GM12878 (cell line): ENCODE results near the gene PDGFB. TPM values are rescaled to one million over a fixed set of nuclear protein-coding genes. Genes with fewer than 3 reads are reported as not detected.

ENCODE experiments used
- ATAC-seq: fragments of 200-7000 bp; cut with Tn5 transposase; 3 replicates; pipeline ENCODE4 v1.9.1; 2020; ENCODE audit warnings: mild to moderate bottlenecking, moderate library complexity
- BruUV-seq: library from RNA; stranded (reverse); fragments of 400-500 nt; replicated peaks from 2 replicates; lab custom pipeline; 2021; lab: Mats Ljungman, UMichigan
- CTCF ChIA-PET: fragments of 300-600 bp; sonication (Branson Sonifier 250); formaldehyde crosslinking; extraction: SDS; loops from one replicate; lab custom pipeline; 2021; ENCODE audit warnings: inconsistent platforms; lab: Yijun Ruan, JAX
- POLR2A ChIA-PET: fragments of 350-600 bp; formaldehyde crosslinking; extraction: SDS; loops from one replicate; lab custom pipeline; 2021; ENCODE audit warnings: inconsistent platforms; lab: Charles Lee
- RAD21 ChIA-PET: fragments of 300-600 bp; sonication (Branson Sonifier 250); formaldehyde crosslinking; loops from one replicate; lab custom pipeline; 2023; ENCODE audit warnings: antibody characterized with exemption; ENCODE audit not compliant: unreplicated experiment; lab: Charles Lee
- SMC1A ChIA-PET: fragments of 300-600 bp; sonication (Branson Sonifier 250); formaldehyde crosslinking; loops from one replicate; lab custom pipeline; 2023; ENCODE audit not compliant: unreplicated experiment, uncharacterized antibody; lab: Charles Lee
- DNase-seq: peaks from one replicate; pipeline ENCODE4 v3.0.0-alpha.2; 2011; ENCODE audit warnings: low read depth, low spot score
- FAIRE-seq: peaks from 3 replicates; lab custom pipeline; 2011; peaks lifted over from hg19 to GRCh38; lab: Jason Lieb, UNC
- H2AFZ ChIP-seq: 2 replicates; pipeline ENCODE4 v1.6.0; 2011; ENCODE audit warnings: low read depth, low read length, control low read depth; ENCODE audit not compliant: control insufficient read depth
- H3K27ac ChIP-seq: 2 replicates; pipeline ENCODE4 v1.5.1; 2011; ENCODE audit warnings: control low read depth; ENCODE audit not compliant: control insufficient read depth, insufficient read depth
- H3K27me3 ChIP-seq, 2 experiments: replicated peaks in 1 of 2; 2 replicates each; pipeline versions ENCODE4 v1.6.0 to v1.6.1; 2011; ENCODE audit warnings: low read length in 1 of 2; ENCODE audit not compliant: control insufficient read depth in 2 of 2, insufficient read depth in 2 of 2
- H3K36me3 ChIP-seq, 2 experiments: 2 replicates each; pipeline ENCODE4 v1.5.1; 2011; ENCODE audit warnings: low read length in 1 of 2; ENCODE audit not compliant: control insufficient read depth in 2 of 2, insufficient read depth in 2 of 2
- H3K4me1 ChIP-seq: 2 replicates; pipeline ENCODE4 v1.6.1; 2011; ENCODE audit warnings: mild to moderate bottlenecking, low read length, moderate library complexity, mixed read lengths; ENCODE audit not compliant: control insufficient read depth, insufficient read depth
- H3K4me2 ChIP-seq: 2 replicates; pipeline ENCODE4 v1.6.0; 2011; ENCODE audit warnings: control low read depth; ENCODE audit not compliant: control insufficient read depth, insufficient read depth
- H3K4me3 ChIP-seq: fragments of 200-600 bp; sonication (generic); 2 replicates; pipeline ENCODE4 v1.5.1; 2016
- H3K79me2 ChIP-seq: 2 replicates; pipeline ENCODE4 v1.6.0; 2011; ENCODE audit warnings: low read length; ENCODE audit not compliant: control insufficient read depth, insufficient read depth
- H3K9ac ChIP-seq: 2 replicates; pipeline ENCODE4 v1.8.0; 2011; ENCODE audit warnings: low read length, control low read depth, mixed read lengths; ENCODE audit not compliant: control insufficient read depth, insufficient read depth
- H3K9me3 ChIP-seq: replicated peaks from 3 replicates; pipeline ENCODE4 v1.5.1; 2011; ENCODE audit warnings: mild to moderate bottlenecking, low read length; ENCODE audit not compliant: control insufficient read depth, insufficient read depth
- H4K20me1 ChIP-seq: 2 replicates; pipeline ENCODE4 v1.6.0; 2011; ENCODE audit not compliant: control insufficient read depth, insufficient read depth
- ATF7 ChIP-seq: fragments of 450-650 bp; IDR thresholded peaks from 2 replicates; pipeline ENCODE4 v1.6.1; 2016; ENCODE audit warnings: low read depth, mild to moderate bottlenecking
- BCL11A ChIP-seq: IDR thresholded peaks from 2 replicates; pipeline ENCODE4 v1.6.1; 2011; ENCODE audit warnings: low read depth, low read length
- BRCA1 ChIP-seq: IDR thresholded peaks from 2 replicates; pipeline ENCODE4 v1.6.1; 2011; ENCODE audit warnings: low read depth, low read length, improper control_type of control experiment
- IRF5 ChIP-seq: fragments of 450-650 bp; IDR thresholded peaks from 2 replicates; pipeline ENCODE4 v1.6.1; 2017; ENCODE audit warnings: borderline replicate concordance
- NRF1 ChIP-seq: conservative IDR thresholded peaks from 2 replicates; pipeline ENCODE4 v1.6.1; 2011; ENCODE audit warnings: mild to moderate bottlenecking, low read depth, low read length, improper control_type of control experiment
- RBBP5 ChIP-seq: fragments of 200-600 bp; sonication (generic); conservative IDR thresholded peaks from 2 replicates; pipeline ENCODE4 v1.6.1; 2016
- SIX5 ChIP-seq: IDR thresholded peaks from 2 replicates; pipeline ENCODE4 v1.6.1; 2011; ENCODE audit warnings: mild to moderate bottlenecking, low read depth, low read length, moderate library complexity; ENCODE audit not compliant: severe bottlenecking
- SMAD5 ChIP-seq: IDR thresholded peaks from 2 replicates; pipeline ENCODE4 v1.6.1; 2016; ENCODE audit warnings: antibody characterized with exemption, low read depth
- SP1 ChIP-seq: IDR thresholded peaks from one replicate; pipeline ENCODE4 v1.6.1; 2011; ENCODE audit warnings: low read depth, low read length
- TCF3 ChIP-seq: IDR thresholded peaks from 2 replicates; pipeline ENCODE4 v1.6.1; 2012; ENCODE audit warnings: low read depth, mild to moderate bottlenecking, low read length, borderline replicate concordance; ENCODE audit not compliant: insufficient read depth
- TCF7 ChIP-seq: IDR thresholded peaks from 2 replicates; pipeline ENCODE4 v1.6.1; 2014; ENCODE audit warnings: antibody characterized with exemption, borderline replicate concordance
- USF1 ChIP-seq: IDR thresholded peaks from 2 replicates; pipeline ENCODE4 v1.6.1; 2011; ENCODE audit warnings: borderline replicate concordance, low read depth, mild to moderate bottlenecking, moderate library complexity, mixed read lengths, low read length; ENCODE audit not compliant: insufficient read depth; ENCODE audit errors: extremely low read length
- ZBTB4 ChIP-seq: fragments of 450-650 bp; formaldehyde crosslinking; IDR thresholded peaks from 2 replicates; pipeline ENCODE4 v1.4.0; 2022; ENCODE audit warnings: mild to moderate bottlenecking, moderate library complexity
- WGBS: methylation state at CpG from one replicate; pipeline ENCODE4 v1.1.6; 2016; ENCODE audit warnings: low lambda C conversion rate; ENCODE audit not compliant: insufficient replicate concordance, insufficient coverage; ENCODE audit errors: missing lambda C conversion rate; 5-methylcytosine and 5-hydroxymethylcytosine counted together
- in situ Hi-C: fragments of 300-500 bp; cut with MboI; formaldehyde crosslinking; loops from 9 replicates; pipeline ENCODE4 v1.14.3; 2018; ENCODE audit warnings: mixed read lengths
- intact Hi-C: fragments of 100-400 bp; cut with micrococcal nuclease; formaldehyde crosslinking; loops from one replicate; pipeline ENCODE4 v1.14.2; 2022; ENCODE audit not compliant: unreplicated experiment
- polyA plus RNA-seq, 11 experiments: library from polyadenylated mRNA; depleted of rRNA in 4 of 11; unstranded in 6 of 11; stranded (reverse) in 5 of 11; fragments of >200 nt; fragmentation: Nextera tagmentation in 4 of 11; fragmentation: Illumina TruSeq in 1 of 11; extraction: Ambion mirVana in 4 of 11; extraction: Trizol in 1 of 11; gene quantifications; 1 replicate in 1 of 11; 2 replicates in 10 of 11; pipeline versions ENCODE4 v1.2.1 to v1.2.3, GENCODE V29; 2011 to 2016; ENCODE audit warnings: inconsistent platforms in 2 of 11, missing spikeins in 2 of 11, low read depth in 1 of 11
- total RNA-seq, 4 experiments: library from RNA; depleted of rRNA in 3 of 4; stranded (reverse); fragments of >200 nt in 3 of 4; fragmentation: Illumina TruSeq in 1 of 4; extraction: Trizol in 1 of 4; gene quantifications; 2 replicates each; pipeline versions ENCODE4 v1.2.1 to v1.2.3, GENCODE V29; 2013 to 2021

PDGFB gene
- total and polyA plus RNA-seq, 10 of the 15 experiments (the other 5 are each of a cell fraction or from before 2014, with no cell fraction given) = 0.13 to 1.1 (median 0.56) TPM; not detected in 1

DNA sequence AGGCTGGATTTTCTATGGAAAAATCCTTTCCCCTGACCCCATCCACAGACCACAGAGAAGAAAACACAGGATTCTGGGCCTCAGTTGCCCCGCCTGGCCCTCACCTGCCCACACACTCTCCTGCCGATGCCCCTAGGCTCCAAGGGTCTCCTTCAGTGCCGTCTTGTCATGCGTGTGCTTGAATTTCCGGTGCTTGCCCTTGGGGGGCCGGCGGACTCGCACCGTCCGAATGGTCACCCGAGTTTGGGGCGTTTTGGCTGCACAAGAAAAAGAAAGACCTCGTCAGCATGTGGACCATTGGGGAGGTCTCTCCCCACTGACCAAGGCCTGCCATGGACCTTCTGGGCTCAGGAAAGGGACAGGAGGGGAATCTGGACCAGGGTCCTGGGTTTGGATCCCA, 19.2 kb downstream of the PDGFB start (continued):
- TF ChIP-seq TCF3 (no peak), SMAD5 (no peak), RBBP5 (no peak), ATF7 (no peak), BCL11A (no peak), IRF5 (no peak), NRF1 (no peak), TCF7 (no peak), BRCA1 (no peak)

DNA sequence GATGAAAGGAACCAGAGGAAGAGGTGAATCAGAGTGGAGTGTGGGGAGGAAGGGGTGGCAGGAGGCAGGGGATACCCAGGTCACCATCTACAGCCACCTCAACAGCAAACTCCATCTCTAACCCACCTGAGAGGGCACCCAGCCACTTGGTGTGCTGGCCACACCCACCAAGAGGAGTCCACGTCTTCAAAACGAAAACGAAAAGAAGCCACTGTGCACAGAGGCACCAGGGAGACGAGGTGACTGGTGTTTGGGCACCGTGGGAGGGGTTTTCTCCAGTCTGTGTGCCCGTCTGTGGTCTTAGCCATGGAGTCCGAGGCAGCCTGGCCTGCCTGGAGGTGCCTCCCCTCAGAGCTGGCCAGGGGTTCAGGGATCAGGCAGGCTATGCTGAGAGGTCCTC, 20.2 kb downstream of the PDGFB start:
- H2AFZ ChIP-seq = no peak overlapping the region
- DNase-seq (no peak), ATAC-seq (peak; percentile 83), FAIRE-seq (no peak)
- no peaks in the 10 kb centered on the region for H3K4me1 ChIP-seq
- no peak overlapping the region for H3K4me2 ChIP-seq
- no peak overlapping the region for H3K9ac ChIP-seq
- intact Hi-C loops (no loop called here), in situ Hi-C loops (no loop called here)
- H4K20me1 ChIP-seq = no peaks in the 10 kb centered on the region
- ChIA-PET RAD21 (no interaction called here), POLR2A (no interaction called here), CTCF (no interaction called here), SMC1A (no interaction called here)
- no peaks in the 10 kb centered on the region for H3K36me3 ChIP-seq
- H3K79me2 ChIP-seq = no peaks in the 10 kb centered on the region
- H3K27me3 ChIP-seq = no peaks in the 10 kb centered on the region; a peak in 1 of 4 replicates
- no peak overlapping the region for H3K27ac ChIP-seq
- no peak overlapping the region for H3K4me3 ChIP-seq
- no TSS peak for BruUV-seq
- 3% methylated on average over 7 of the region's 7 CpGs for WGBS
- H3K9me3 ChIP-seq = no peaks in the 10 kb centered on the region; the same call in 2 of the 3 replicates
- TF ChIP-seq TCF7 (no peak), ZBTB4 (CRISPR knock-in tag) (no peak), SIX5 (no peak), SP1 (no peak), USF1 (no peak)
